ENCODE results near the gene C3orf62. TPM values are rescaled to one million over a fixed set of nuclear protein-coding genes. Genes with fewer than 3 reads are reported as not detected.

The C3orf62 gene
- total RNA-seq, 1 experiment from 2014 or later = 6.9 TPM

- Histone ChIP-seq H3K36me3 (ENCODE audit: low read depth) (no peaks in the 10 kb centered on the region), H3F3A (ENCODE audit: insufficient read depth, low read depth) (peaks cover 14% of the 10 kb centered on the region), H2AFZ (no peak overlapping the region), H3K4me1 (replicated peaks; ENCODE audit: insufficient read depth) (peaks cover 20% of the 10 kb centered on the region), H3K9me3 (ENCODE audit: insufficient read depth, low read depth) (no peaks in the 10 kb centered on the region), H4K20me1 (ENCODE audit: insufficient read depth) (no peaks in the 10 kb centered on the region), H3K4me3 (no peak overlapping the region), H3K27me3 (ENCODE audit: insufficient read depth, low read depth) (no peaks in the 10 kb centered on the region), H3K4me2 (peak overlapping the region; percentile 53), H3K79me2 (ENCODE audit: low read depth) (no peaks in the 10 kb centered on the region), H3K9me2 (ENCODE audit: insufficient read depth) (no peaks in the 10 kb centered on the region), H3K27ac (peak overlapping the region; percentile 63)
- ChIA-PET POLR2A (ENCODE audit: unreplicated experiment) (no interaction called here), CTCF (no interaction called here)
- no peak for TF ChIP-seq CTCF (conservative IDR thresholded peaks at IDR 0.05)
- no peak for TF ChIP-seq EZH2 (IDR thresholded peaks at IDR 0.05; ENCODE audit: low read depth)
- intact Hi-C loops (cut with micrococcal nuclease; ENCODE audit: unreplicated experiment) = no loop called here
- DNase-seq = peak in 1 of 2 experiments; percentile 63
- BruUV-seq (replicated peaks) = no TSS peak
These were observed 16.2 kb downstream of the C3orf62 start for GRCh38 chr3:49260806-49261324.

- H3K9me2 ChIP-seq (ENCODE audit: insufficient read depth) = no peaks in the 10 kb centered on the region
- H3K36me3 ChIP-seq (ENCODE audit: low read depth) = no peaks in the 10 kb centered on the region
- peaks cover 22% of the 10 kb centered on the region for H3K4me1 ChIP-seq (replicated peaks; ENCODE audit: insufficient read depth)
- no peak for DNase-seq
- H3K79me2 ChIP-seq (ENCODE audit: low read depth) = no peaks in the 10 kb centered on the region
- ChIA-PET CTCF (no interaction called here), POLR2A (ENCODE audit: unreplicated experiment) (no interaction called here)
- H3K9me3 ChIP-seq (ENCODE audit: insufficient read depth, low read depth) = no peaks in the 10 kb centered on the region
- H2AFZ ChIP-seq = no peak overlapping the region
- H4K20me1 ChIP-seq (ENCODE audit: insufficient read depth) = no peaks in the 10 kb centered on the region
- H3K4me3 ChIP-seq = no peak overlapping the region
- no peaks in the 10 kb centered on the region for H3K27me3 ChIP-seq (ENCODE audit: insufficient read depth, low read depth)
- intact Hi-C loops (cut with micrococcal nuclease; ENCODE audit: unreplicated experiment) = no loop called here
- H3K4me2 ChIP-seq = no peak overlapping the region
- H3K27ac ChIP-seq = no peak overlapping the region
- no peak for TF ChIP-seq CTCF (conservative IDR thresholded peaks at IDR 0.05)
- no peak for TF ChIP-seq EZH2 (IDR thresholded peaks at IDR 0.05; ENCODE audit: low read depth)
- no TSS peak for BruUV-seq (replicated peaks)
- peaks cover 14% of the 10 kb centered on the region for H3F3A ChIP-seq (ENCODE audit: insufficient read depth, low read depth)
These were observed 19.8 kb downstream of the C3orf62 start for GRCh38 chr3:49257187-49257586.

- TF ChIP-seq EZH2 (IDR thresholded peaks at IDR 0.05; ENCODE audit: low read depth) (no peak), CTCF (conservative IDR thresholded peaks at IDR 0.05) (no peak)
- ChIA-PET CTCF (no interaction called here), POLR2A (ENCODE audit: unreplicated experiment) (no interaction called here)
- H3K4me2 ChIP-seq = peak overlapping the region; percentile 36; the same call in 1 of the 2 replicates
- DNase-seq = peak in 1 of 2 experiments; percentile 8
- BruUV-seq (replicated peaks) = no TSS peak
- H3K27me3 ChIP-seq (ENCODE audit: insufficient read depth, low read depth) = no peaks in the 10 kb centered on the region
- H3K36me3 ChIP-seq (ENCODE audit: low read depth) = no peaks in the 10 kb centered on the region
- H3K27ac ChIP-seq = no peak overlapping the region
- peaks cover 4% of the 10 kb centered on the region for H3F3A ChIP-seq (ENCODE audit: insufficient read depth, low read depth)
- intact Hi-C loops (cut with micrococcal nuclease; ENCODE audit: unreplicated experiment) = no loop called here
- no peaks in the 10 kb centered on the region for H3K9me2 ChIP-seq (ENCODE audit: insufficient read depth)
- H3K79me2 ChIP-seq (ENCODE audit: low read depth) = no peaks in the 10 kb centered on the region
- H3K4me1 ChIP-seq (replicated peaks; ENCODE audit: insufficient read depth) = peaks cover 16% of the 10 kb centered on the region
- H3K4me3 ChIP-seq = no peak overlapping the region
- H4K20me1 ChIP-seq (ENCODE audit: insufficient read depth) = no peaks in the 10 kb centered on the region
- H3K9me3 ChIP-seq (ENCODE audit: insufficient read depth, low read depth) = no peaks in the 10 kb centered on the region
- no peak overlapping the region for H2AFZ ChIP-seq
These were observed 21.1 kb downstream of the C3orf62 start for GRCh38 chr3:49255718-49256511.

All from PC-9 (cell line).